Activated gamma-delta T cell (primary cell): ENCODE data around the gene PGS1.
"Not testable (repeated sequence)": the region's sequence is repeated elsewhere in the genome, so short reads cannot be mapped to it uniquely, and the experiment has no call there.

Experiments used
- DNase-seq: peaks from one replicate; lab custom pipeline; 2025; lab: John Stamatoyannopoulos, UW
- total RNA-seq, 2 donors: gene quantifications; one replicate each; lab custom pipeline; 2026; lab: John Stamatoyannopoulos, UW

Gene PGS1, protein sequence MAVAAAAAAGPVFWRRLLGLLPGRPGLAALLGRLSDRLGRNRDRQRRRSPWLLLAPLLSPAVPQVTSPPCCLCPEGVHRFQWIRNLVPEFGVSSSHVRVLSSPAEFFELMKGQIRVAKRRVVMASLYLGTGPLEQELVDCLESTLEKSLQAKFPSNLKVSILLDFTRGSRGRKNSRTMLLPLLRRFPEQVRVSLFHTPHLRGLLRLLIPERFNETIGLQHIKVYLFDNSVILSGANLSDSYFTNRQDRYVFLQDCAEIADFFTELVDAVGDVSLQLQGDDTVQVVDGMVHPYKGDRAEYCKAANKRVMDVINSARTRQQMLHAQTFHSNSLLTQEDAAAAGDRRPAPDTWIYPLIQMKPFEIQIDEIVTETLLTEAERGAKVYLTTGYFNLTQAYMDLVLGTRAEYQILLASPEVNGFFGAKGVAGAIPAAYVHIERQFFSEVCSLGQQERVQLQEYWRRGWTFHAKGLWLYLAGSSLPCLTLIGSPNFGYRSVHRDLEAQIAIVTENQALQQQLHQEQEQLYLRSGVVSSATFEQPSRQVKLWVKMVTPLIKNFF
- 63.9 to 68.6 reads per million in 2 donors for total RNA-seq

DNA sequence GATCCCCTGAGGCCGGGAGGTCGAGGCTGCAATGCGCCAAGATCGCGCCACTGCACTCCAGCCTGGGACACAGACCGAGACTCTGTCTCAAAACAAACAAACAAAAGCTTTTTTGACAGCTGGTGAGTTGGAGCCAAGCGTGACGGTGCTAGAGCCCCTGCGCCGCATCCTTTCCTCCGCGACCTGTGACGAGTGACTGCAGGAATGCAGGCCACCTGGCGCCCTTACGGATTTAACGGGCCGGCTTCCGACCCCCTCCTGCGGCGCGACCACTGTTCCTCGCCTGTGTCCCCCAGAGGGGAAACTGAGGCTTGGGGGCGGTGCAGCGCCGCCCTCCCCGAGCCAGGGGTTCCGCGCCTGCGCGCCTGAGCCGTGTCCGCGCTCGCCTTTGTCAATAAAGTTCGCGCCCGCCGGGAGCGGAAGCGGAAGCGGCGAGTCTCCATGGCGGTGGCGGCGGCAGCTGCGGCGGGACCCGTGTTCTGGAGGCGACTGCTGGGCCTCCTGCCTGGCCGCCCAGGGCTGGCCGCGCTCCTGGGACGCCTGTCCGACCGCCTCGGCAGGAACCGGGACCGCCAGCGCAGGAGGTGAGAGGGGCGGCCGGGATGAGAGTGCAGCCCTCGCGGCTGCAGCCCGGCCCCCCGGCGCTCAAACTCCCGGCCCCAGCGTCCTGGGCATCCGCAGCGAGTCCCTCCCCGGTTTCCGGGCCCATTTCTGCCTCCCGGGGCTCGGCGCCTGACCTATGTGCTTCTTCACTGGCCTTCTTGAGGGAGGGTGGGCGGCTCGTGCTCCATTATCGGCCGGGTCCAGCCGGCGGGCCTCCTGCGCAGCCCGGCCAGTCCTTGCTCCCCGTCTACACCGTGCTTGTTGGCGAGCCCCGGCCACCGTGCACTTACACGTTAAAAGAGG, at the start of gene PGS1:
TSS of gene PGS1 (plus strand) at position 425 of the 906 bp plus-strand sequence. CDS start at position 442, 17 bp downstream.
- peak; percentile 73 for DNase-seq

DNA sequence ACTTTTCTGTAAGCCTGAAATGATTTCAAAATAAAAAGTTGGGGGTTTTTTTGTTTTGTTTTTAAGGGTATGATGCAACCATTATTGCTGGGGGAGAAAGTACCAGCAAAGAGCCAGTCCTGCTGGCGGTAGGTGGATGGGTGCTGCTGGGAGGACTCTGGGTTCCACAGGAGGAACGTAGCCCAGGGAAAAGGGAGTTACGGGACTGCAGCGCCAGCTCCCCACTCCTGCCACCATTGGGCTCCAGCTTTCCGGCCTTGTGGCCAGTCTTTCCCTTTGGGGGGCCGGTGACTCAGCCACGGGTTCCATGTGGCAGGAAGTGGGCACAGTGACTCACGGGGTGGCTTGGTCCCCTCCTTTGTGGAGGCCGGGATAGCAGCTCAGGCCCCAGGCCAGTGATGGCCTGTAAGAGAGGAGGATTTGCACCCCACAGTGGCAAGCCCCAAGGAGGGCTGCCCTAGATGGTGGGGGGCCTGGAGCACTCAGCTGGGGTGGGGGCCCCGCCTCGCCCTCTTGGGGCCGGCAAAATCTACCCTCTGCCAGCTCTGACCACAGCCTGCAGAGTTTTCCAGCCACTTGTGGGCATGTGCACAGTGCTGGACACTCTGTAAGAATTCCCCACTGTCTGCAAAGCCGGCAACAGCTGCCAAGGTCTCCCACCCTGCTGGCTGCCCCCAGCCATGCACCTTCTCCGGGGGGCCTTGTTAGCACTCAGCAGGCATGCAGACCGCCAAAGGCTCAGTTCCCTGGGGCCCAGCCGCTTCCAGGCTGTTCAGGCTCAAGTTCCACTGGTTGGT, 49.0 kb upstream of the PGS1 start:
- no peak for DNase-seq

DNA sequence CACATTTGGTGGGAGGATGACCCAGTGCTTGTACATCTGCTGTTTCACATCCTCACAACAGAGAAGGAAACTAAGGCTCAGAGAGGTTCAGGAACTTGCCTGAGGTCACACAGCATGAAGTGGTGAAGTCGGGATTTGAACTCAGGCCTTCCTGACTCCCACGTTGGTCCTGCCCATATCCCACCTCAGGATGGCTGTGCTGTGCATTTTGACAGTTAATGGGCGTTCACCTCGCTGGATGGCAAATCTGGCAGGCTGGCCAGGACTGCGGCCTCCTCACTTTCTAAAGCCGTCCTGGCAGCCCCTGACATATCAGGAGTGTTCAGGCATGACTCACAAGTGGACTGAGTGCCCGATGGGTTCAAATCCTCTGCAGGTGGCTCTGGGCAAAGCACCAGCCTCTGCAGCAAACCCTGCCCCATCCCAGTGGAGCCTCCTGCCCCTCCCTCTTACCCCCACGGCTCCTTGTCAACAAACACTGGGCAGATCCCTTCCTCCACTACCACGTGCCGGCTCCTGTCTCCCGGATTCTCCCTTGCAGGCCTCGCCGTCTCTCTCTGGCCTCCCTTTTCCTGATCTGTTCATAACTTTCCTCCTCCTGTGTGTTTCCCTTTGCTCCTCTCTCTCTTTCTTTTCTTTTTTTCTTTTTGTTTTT, 47.8 kb upstream of the PGS1 start:
- no peak for DNase-seq

DNA sequence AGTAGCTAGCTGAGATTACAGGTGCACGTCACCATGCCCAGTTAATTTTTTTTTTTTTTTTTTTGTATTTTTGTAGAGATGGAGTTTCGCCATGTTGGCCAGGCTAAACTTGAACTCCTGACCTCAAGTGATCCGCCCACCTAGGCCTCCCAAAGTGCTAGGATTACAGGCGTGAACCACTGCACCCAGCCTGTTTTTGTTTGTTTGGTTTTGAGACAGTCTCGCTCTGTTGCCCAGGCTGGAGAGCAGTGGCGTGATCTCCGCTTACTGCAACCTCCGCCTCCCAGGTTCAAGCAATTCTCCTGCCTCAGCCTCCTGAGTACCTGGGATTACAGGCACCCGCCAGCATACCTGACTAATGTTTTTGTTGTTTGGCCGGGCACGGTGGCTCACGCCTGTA, 47.1 kb upstream of the PGS1 start:
- DNase-seq: not testable (repeated sequence)

DNA sequence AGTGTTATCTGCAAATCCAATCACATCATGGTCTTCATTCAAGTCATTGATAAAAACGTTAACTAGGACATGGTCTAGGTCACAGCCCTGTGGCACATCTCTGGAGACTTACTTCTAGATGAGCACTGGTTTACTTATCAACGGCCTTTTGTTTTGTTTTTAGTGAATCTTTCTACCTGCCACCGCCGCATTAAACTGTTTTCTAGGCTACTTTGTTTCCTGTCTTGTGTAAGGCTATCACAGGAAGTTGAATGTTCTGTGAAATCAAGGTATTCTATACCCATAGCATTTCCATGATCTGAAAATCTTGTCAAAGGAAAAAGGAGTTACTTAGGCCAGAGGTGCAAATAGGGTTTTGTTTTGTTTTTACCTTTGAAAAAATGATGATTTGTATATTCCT, 45.5 kb upstream of the PGS1 start:
- no peak for DNase-seq

DNA sequence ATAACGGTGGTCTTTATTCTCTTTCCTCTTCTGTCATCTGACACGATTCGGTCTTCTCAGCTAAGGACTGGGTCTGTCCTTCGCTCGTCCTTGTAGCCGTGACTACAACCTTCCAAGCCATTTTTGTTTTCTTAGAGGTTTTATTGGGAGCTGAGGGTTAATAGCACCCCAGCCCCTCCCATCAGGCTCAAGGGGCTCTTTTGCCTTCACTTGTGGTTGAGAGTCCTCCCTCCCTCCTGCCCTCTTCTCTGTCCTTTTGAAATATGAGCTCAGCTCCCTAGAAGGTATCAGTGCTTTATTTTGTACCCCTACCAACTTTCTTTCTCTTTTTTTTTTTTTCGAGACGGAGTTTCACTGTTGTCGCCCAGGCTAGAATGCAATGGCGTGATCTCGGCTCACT, 43.2 kb upstream of the PGS1 start:
- DNase-seq: no peak

DNA sequence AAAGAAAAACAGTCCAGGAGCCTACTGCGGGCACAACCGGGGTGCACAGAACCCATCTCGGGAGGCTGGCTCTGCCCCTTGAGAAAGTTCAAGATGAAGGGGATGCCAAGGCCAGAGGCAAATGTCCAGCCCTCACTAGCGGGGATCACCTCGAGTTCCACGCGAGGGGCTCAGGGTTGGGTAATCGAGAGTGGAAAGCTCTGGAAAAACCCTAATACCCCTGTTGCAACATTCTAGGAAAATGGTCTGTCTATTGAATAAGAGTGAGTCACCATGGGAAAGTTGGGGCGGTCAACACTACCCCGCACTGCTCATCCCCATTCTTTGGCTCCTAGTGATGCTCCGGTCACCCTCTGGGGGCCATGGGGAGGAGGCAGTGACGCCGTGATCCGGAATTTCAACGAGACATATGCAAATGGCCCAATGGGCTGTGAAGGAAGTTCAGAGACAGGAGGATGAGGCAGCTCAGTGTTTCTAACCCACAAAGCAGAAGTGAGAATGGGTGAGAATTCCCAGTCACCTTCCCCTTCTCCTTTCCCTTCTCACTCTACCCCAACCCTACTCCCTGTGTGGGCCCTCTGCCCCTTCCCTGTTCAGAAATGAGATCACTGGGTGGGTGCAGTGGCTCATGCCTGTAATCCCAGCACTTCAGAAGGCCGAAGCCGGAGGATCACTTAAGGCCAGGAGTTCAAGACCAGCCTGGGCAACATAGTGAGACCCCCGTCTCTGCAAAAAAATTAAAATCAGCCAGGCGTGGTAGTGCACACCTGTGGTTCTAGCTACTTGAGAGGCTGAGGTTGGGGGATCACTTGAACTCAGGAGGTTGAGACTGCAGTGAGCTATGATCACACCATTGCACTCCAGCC, 41.0 kb upstream of the PGS1 start:
- no peak for DNase-seq

DNA sequence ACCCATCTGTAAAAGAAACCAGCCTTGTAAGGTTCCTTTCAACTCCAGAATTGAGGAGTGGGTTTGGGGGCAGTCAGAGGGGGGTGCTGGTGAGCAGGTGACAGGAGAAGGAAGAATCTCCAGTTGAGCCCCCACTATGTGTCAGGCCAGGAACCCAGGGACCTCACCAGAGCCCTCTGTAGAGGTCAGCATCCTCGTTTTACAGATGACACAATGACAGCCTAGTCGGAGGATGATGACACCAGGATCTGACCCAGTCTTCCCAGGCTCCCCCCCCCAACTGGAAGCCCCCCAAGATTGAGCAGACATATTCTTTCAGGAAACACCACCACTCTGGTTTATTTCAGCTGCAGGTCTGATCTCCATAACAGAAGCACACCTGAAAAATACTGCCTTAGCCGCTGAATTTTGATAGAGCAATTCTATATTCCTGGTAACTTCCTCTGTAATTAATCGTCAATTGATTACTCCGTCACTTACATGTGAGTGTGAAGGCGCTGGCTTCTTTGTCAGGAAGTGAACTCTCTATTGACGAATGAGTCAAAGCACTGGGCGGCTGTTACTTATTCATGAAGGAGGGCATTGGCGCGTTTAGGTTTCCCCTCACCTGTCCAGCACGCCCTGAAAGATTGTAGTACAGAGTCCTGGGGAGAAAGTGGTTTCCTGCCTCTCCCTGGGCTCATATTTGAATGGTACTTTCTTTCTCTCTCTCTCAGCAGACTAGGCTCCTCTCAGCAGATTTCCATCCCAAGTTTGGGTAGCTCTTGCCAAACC, 39.8 kb upstream of the PGS1 start:
- no peak for DNase-seq

DNA sequence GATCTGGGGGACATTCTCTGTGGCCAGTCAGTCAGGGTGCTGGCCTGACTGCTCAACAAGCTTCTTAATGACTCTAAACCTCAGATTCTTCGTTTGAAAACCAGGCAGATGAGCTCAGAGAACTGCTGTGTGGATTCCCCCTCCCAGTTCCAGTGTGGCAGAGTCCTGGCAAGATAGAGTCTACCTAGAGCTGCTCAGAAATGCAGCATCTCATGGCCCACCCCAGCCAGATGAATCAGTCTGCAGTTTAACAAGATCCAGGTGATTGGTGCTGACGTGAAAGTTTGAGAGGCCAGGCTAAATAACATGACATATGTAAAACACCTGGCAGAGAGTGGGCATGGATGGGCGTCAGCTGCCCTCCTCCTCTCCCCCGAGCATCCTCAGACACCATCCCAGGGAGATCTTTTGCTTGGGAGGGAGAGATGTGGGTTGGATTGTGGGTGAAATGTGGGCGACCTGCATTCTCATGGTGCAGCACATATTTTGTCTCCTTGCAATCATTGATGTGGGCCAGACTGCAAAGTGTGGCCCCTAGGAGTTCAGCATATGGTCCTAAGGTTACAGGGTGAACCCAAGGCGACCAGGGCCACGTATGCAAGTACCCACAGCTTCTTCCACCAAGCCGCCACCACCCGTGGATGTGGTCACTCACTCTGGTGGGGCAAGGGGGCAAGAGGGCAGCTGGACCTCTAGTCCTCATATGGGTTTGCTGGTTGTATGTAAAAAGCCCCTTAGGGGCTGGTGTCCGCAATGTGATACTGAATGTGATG, 38.1 kb upstream of the PGS1 start:
- DNase-seq: no peak

DNA sequence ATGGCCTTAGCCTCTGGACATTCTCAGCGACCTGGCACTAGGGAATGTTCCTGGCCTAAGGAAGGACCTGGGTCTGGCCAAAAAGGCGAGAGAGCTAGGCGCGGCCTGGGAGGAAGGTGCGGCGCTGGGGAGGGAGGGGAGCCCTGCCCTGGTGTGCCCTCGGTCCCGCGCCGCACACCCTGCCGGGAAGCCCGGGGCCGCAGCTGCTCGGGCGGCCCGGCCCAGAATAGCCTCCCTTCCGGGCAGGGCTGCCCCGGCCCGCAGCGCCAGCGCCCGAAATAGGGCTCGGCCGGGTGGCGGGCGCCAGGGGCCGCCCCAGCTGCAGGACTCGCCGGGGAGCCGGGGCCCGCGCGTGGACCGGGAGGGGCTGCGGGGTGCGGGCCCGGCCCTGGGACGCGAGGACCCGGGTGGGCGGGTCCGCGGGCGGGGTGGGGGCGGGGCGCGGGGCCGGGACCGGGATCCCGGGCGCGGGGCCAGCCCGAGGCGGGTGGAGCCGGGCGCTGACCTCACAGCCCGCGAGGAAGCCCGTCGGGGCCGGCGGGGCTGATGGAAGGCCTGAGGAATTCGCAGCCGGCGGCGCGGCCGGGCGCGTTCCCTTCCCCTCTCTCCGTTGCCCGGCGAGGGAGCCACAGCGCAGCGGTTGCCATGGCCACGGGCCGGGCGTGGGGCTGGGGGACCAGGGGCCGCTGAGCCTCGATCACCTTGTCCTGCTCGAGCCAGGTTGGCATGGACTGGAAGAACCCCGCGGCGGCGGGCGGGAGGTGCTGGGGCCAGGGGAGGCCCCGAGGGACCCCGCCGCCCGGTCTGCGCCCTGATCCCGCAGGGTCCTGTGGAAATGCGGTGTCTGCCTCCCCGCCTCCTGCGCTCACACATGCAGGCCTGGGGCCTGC, 36.6 kb upstream of the PGS1 start:
- DNase-seq: no peak

DNA sequence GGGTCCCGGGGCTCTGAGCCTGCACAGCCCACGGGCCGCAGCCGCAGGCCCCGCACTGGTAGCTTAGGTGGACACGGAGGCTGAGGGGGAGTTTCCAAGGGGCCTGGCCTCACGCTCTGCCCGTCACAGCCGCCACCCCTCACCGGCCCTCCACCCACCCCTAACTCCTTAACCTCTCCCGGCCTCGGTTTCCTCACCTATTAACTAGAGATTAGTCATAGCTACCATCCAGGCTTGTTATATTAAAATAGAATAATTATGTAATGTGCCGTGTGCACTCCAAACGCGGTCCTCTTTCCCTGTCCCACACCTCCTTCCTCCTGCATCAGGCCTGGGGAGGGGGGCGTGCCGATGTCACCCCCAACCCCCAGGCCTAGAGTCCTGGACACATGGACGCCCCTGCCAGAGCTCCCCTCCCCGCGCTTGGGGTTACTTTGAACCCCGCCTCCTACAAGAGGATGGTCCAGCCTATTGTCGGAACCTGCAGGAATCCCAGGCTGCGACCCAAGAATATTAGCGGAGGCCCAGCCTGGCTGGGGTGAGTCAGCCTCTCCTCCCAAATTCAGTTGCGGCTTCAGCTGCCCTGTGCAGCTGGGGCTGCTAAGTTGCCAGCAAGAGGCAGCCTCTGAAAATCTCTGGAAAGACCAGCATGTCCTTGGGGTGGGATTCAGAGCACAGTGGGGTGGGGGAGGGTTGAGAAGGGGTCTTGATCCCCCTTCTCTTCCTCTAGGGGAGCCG, 35.8 kb upstream of the PGS1 start:
- DNase-seq: no peak

DNA sequence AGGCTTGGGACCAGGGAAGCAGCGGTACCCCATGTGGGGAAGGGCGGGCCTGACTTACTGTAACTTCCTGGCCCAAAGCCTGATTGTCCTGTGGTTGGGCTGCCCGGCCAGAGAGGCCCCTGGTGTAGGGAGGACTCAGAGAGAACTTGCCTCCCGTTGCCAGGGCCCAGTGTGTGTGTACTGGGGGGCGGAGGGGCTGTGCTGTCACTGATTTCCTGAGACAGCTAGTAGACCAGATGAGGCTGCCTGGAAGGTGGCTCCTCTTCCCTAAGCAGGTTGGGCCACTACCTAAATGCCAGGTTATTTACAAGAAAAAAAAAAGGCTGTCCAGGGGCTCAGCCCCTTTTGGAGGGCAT, 35.3 kb upstream of the PGS1 start:
- DNase-seq: no peak

DNA sequence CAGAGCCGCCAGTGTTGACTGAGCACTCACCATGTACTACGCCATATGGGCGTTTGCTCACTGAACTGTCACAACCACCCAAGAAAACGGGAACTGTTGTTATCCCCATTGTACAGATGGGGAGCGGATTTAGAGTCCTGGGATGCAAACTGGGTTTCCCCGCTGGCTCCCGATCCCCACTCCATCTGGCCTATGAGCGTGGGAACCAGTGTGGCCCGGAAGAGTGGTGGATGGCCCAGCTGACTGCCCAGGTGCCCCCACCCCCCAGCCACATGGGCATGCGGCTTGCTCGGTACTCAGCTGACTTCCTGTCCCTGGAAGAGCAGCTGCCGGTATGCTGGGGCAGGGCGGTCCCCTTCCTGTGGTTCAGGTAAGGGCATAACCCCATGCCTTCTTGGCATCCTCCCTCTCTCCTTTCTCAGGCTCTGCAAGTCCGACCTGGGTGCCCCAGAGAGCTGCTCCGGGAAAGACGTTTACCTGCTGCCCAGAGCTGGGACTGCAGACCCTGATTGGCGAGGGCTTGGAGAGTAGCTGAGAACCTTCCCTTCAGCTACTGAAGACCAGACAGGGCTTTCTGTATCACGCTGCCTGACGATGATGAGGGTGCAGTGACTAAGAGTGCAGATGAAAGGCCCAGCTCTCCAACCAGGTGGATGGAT, 34.8 kb upstream of the PGS1 start:
- peak; percentile 47 for DNase-seq

DNA sequence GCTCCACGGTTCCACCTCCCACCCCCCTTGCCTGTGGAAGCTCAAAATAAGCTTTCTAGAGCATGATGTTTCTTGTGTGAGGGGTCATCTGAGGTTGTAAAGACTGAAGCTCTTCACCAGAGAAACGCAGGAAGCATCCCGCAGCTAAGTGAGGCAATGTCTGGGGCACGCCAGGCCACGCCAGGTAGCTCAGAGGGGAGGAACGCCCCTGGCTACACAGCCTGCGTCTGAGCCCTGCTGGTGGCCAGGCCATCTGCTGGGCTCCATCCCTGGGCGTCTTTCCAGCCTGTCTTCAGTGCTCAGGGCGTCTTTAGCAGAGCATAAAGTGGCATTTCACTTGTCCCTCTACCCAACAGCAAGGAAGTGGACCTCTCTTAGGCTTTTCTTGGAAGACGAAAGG, 33.8 kb upstream of the PGS1 start:
- DNase-seq: no peak

DNA sequence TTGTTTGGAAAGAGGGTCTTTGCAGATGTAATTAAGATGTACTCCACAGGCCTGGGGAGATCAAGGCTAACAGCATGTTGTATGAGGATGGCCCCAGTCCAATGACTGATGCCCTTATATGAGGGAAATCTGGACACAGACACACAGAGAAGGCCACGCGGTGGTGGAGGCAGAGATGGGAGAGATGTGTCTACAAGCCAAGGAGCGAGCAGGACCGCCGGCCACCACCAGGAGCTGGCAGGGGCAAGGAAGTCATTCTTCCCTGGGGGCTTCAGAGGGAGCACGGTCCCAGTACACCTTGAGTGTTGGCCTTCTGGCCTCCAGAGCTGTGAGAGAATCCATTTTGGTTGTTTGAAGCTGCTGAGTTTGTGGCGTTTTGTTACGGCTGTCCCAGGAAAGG, 33.3 kb upstream of the PGS1 start:
- no peak for DNase-seq

DNA sequence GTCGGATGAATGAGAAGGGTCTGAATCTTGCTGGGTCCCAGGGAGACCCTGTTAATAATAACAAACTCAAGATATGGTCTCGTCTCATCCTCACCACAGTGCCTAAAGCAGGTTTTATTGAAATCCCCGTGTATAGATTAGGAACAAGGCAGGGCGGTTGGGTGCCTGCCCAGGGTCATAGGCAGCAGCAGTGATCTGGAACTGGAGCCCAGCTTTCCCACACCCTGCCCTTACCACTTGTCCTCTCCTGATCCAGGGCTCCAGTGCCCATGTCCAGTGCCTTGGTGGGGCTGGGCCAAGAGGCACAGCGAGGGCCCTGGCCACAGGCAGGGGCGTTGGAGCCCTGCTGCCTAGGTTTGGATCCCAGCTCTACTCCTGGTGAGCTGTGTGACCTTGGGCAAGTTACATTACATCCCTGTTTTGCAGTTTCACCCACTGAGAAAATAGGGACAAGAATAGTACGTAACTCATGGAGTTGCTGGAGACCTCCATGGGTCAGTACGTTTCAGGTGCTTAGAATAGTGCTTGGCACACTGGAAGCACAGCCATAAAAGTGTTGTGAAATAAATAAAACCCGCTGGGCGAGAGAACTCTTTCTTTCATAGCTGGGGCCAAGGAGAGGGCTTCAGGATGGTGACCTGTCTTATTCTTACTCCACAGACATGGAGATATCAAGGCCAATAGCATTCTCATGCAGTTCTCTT, 32.5 kb upstream of the PGS1 start:
- no peak for DNase-seq
